Sciatic nerve (tissue), 2 donors: ENCODE measurements around the gene MOGAT2. TPM values are rescaled to one million over a fixed set of nuclear protein-coding genes. Genes with fewer than 3 reads are reported as not detected.

ENCODE experiments used
- ATAC-seq: fragments of 200-7000 bp; cut with Tn5 transposase; one replicate; pipeline ENCODE4 v1.9.1; 2020; ENCODE audit warnings: mild to moderate bottlenecking, moderate library complexity
- DNase-seq: peaks from one replicate; pipeline ENCODE4 v3.0.0-alpha.2; 2020; ENCODE audit warnings: low spot score
- intact Hi-C: fragments of 100-400 bp; cut with DNase I; formaldehyde crosslinking; loops from one replicate; pipeline ENCODE4 v1.14.2; 2022
- total RNA-seq: library from RNA; stranded (reverse); fragmentation: NEBNext Ultra II Directional; extraction: Animal tissue kit (Norgen Biotek cat#: 25700); gene quantifications from one replicate; pipeline ENCODE4 v1.2.1, GENCODE V29; 2021
- donor health status: DM: no; HTN: no; CAD: no.
- donor health status: DM: no; HTN: no; CAD: no.

Gene MOGAT2
- total RNA-seq, 1 donor from 2014 or later, result 0.18 TPM

GRCh38 chr11:75773595-75774353 lies 56.1 kb downstream of the MOGAT2 start:
- intact Hi-C loops, result no loop called here
- DNase-seq, result no peak
- no peak for ATAC-seq

- no peak for DNase-seq
- no peak for ATAC-seq
- intact Hi-C loops, result no loop called here
Measured at GRCh38 chr11:75775056-75775455, 57.4 kb downstream of the MOGAT2 start.

GRCh38 chr11:75776546-75776945 lies 58.9 kb downstream of the MOGAT2 start:
- DNase-seq (no peak), ATAC-seq (no peak)
- intact Hi-C loops, result no loop called here

- peak; percentile 14 for ATAC-seq
- no peak for DNase-seq
- intact Hi-C loops, result no loop called here
Measured at GRCh38 chr11:75777461-75778110, 59.9 kb downstream of the MOGAT2 start.

GRCh38 chr11:75778962-75779361 lies 61.3 kb downstream of the MOGAT2 start:
- intact Hi-C loops, result no loop called here
- no peak for ATAC-seq
- no peak for DNase-seq

GRCh38 chr11:75779960-75780359 lies 62.3 kb downstream of the MOGAT2 start:
- intact Hi-C loops, result no loop called here
- ATAC-seq (no peak), DNase-seq (no peak)

GRCh38 chr11:75780888-75781287 lies 63.2 kb downstream of the MOGAT2 start:
- no peak for DNase-seq
- intact Hi-C loops, result no loop called here
- ATAC-seq, result no peak

GRCh38 chr11:75781296-75781695 lies 63.7 kb downstream of the MOGAT2 start:
- no peak for DNase-seq
- intact Hi-C loops, result no loop called here
- no peak for ATAC-seq

GRCh38 chr11:75781831-75782230 lies 64.2 kb downstream of the MOGAT2 start:
- DNase-seq, result no peak
- intact Hi-C loops, result no loop called here

More at GRCh38 chr11:75781831-75782230, 64.2 kb downstream of the MOGAT2 start:
- ATAC-seq, result no peak

Other genes with a start within 250 kb of the MOGAT2 start
- 78.5 TPM for gene GDPD5, start 191.9 kb upstream of the MOGAT2 start, total RNA-seq
- 121 TPM for gene SERPINH1, start 155.6 kb upstream of the MOGAT2 start, total RNA-seq
- gene MAP6, start 48.8 kb upstream of the MOGAT2 start, total RNA-seq, result 10.7 TPM
- gene DGAT2, start 50.9 kb downstream of the MOGAT2 start, total RNA-seq, result 20.3 TPM
- gene UVRAG, start 97.4 kb downstream of the MOGAT2 start, total RNA-seq, result 39.2 TPM